ENCODE data around the gene POU4F1.

POU4F1 gene

DNA sequence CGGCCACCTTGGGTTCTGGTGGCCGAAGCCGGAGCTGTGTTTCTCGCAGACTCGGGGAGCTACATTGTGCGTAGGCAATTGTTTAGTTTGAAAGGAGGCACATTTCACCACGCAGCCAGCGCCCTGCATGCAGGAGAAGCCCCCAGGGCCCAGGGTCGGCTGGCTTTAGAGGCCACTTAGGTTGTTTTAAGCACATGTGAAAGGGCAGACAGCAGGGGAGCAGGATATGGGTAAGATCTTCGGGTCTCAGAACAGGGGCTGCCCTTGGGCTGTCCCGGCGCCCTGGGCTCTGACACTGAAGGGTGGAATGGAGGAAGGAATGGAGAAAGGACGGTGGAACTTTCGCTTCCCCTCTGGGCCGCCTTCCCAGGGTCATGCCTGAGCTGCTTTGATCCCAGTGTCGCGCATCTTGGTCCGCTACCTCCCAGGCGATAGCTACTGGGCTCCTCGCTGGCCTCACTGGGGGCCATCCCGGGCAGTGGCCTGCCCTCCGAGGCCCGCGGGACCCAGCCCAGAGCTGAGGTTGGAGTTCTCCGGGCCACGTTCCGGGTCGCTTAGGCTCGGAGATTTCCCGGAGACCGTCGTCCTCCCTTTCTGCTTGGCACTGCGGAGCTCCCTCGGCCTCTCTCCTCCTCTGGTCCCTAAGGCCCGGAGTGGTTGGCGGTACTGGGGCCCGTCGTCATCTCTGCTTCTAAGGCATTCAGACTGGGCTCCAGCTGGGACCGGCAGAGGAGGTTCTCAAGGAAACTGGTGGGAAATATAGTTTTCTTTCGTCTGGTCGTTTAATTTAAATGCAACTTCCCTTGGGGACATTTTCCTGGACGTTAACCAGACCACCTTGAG lies 4.3 kb upstream of the POU4F1 start:
- no peak for DNase-seq (ENCODE audit: low read depth in 4 of 4, low spot score in 1 of 4)

DNA sequence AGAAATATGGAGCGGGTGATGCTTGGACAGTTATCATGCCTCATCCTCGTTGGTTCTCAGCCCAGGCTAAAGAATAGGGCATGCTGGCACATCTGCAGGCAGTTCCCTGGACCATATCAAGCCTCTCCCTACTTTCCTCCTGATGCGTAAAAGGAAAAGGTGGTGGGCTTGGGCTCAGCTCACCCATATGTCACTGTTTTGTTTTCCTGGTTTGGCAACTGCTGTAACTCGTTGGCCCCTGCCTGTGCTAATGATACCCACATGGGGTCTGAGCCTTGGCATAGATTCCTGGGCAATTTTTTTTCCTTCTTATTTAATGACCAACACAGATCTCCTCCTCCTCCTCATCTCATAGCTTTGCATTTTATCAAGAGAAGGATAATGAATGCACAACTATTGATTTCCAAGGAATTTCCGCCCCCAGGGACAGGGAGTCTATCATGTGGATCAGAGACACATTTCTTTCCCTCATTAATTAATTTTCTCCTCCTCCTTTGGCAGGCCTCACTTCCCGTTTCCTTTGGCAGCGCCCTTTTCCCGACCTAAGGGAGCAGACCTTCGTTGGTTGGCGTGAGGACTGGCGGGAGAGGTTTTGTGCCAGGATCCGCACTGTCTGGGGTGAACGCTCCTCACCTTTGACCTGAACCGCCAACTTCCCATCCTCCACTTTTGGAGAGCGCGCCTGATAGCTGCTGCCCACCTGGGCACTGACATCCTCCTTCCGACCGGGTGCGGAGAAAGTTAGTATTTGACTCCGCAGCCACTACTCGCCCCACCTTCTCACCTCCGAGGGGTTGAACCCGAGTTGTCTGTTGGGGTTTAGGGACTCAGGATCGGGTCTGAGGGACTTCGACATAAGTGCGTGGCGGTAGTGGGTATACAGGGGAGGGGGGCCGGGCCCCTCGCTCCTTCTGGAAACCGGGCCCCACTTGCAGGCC lies 3.4 kb upstream of the POU4F1 start:
- DNase-seq (ENCODE audit: low read depth in 4 of 4, low spot score in 1 of 4), result no peak

- DNase-seq (ENCODE audit: low read depth in 4 of 4, low spot score in 1 of 4), result no peak
These were observed 1.6 kb upstream of the POU4F1 start for GRCh38 chr13:78604782-78605611.

- DNase-seq (ENCODE audit: low read depth in 4 of 4, low spot score in 1 of 4), result no peak
These were observed 652 bp downstream of the POU4F1 start for GRCh38 chr13:78602561-78603239.

DNA sequence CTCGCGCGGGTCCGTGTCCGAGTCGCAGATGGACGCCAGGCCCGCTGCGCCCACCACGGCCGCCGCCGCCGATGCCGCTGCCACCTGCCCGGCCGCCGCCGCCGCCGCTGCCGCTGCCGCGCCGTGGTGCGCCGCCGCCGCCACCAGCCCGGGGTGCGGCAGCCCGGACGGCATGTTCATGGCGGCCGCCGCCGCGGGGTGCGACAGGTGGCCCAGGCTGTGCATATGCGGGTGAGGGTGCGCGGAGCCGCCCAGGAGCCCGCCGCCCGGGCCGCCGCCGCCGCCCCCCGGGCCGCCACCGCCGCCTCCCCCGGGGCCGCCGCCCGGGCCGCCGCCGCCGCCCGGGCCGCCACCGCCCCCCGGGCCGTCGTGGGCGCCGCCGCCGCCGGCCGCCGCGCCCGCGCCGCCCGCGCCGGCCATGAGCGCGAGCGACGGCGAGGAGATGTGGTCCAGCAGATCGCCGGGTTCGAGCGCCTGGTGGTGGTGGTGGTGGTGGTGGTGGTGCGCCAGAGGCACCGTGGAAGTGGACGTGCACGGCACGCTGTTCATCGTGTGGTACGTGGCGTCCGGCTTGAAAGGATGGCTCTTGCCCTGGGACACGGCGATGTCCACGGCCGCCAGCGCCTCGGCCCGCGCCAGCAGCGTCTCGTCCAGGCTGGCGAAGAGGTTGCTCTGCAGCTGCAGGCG lies 1.3 kb downstream of the POU4F1 start:
- DNase-seq (ENCODE audit: low read depth in 4 of 4, low spot score in 1 of 4), result no peak

DNA sequence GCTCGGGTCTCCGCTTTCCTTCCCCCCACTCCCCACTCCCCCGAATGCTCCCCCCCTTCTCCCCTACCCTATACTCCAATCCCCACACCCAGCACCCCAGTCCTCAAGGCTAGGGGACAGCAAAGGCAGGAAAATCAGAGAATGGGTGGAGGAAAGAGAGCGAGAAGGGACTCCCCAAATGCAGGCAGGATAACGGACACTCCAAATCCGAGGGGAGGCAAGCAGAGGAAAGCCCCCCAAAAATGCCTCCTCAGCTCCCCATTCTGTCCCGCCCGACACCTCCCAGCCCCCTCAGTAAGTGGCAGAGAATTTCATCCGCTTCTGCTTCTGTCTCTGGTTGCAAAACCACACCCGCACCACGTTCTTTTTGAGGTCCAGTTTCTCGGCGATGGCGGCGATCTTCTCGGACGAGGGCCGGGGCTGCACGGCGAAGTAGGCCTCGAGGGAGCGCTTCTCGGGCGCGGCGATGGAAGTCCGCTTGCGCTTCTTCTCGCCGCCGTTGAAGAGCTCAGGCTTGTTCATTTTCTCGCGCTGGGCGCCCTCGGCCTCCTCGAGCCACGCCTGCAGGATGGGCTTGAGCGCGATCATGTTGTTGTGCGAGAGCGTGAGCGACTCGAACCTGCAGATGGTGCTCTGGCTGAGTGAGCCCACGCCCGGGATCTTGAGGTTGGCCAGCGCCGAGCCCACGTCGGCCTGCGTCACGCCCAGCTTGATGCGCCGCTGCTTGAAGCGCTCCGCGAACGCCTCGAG lies 2.1 kb downstream of the POU4F1 start:
- no peak for DNase-seq (ENCODE audit: low read depth in 4 of 4, low spot score in 1 of 4)

GRCh38 chr13:78600280-78600883 lies 3.0 kb downstream of the POU4F1 start:
- DNase-seq (ENCODE audit: low read depth in 4 of 4, low spot score in 1 of 4), result no peak

DNA sequence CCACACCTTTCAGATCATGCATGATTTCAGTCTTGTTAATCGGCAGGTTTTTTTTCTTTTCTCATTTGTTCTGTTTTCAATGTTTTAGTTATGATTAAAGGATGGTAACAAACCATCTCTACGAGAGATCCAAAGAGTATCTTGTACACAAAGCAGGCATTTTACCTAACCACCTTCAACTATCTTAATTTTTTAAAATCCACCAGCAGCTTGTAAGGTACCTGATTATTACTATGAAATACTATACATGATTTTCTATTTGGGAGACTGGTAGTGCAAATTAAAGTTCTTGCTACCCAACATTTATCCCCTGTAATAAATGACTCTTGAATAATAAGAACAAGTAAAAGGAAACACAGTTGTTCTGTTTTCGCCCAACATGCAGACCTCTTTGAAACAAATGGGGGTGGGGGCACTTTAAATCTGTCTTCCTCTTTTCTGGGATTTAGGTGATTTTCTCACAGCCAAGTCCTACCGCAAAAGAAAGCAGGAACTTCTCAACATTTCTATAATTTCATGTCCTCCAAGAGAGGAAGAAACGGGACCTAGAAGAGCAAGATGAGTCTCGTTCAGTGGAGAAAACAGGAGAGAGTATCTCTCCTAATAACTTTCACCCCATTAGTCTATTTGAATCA lies 3.6 kb downstream of the POU4F1 start:
- DNase-seq (ENCODE audit: low read depth in 4 of 4, low spot score in 1 of 4), result no peak

GRCh38 chr13:78598966-78599644 lies 4.2 kb downstream of the POU4F1 start:
- no peak for DNase-seq (ENCODE audit: low read depth in 4 of 4, low spot score in 1 of 4)

- no peak for DNase-seq (ENCODE audit: low read depth in 4 of 4, low spot score in 1 of 4)
These were observed 5.1 kb downstream of the POU4F1 start for GRCh38 chr13:78598116-78598781.

DNA sequence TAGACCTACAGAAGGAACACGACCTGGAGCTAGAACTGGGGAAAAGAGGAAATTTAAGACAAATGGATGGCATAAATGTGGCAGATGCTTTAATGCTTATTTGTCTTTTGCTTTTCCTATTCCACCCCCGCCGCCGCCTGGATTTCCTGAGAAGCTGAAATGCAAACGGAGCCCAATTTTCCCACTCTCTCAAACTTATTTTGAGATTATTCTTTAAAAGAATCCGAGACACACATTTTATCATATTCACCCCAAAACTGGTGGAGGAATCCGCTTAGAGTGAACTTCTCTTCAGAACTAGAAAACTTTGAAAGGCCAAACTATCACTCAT lies 5.8 kb downstream of the POU4F1 start:
- DNase-seq (ENCODE audit: low read depth in 4 of 4, low spot score in 1 of 4), result no peak

- DNase-seq (ENCODE audit: low read depth in 4 of 4, low spot score in 1 of 4), result no peak
These were observed 6.4 kb downstream of the POU4F1 start for GRCh38 chr13:78596736-78597601.

DNA sequence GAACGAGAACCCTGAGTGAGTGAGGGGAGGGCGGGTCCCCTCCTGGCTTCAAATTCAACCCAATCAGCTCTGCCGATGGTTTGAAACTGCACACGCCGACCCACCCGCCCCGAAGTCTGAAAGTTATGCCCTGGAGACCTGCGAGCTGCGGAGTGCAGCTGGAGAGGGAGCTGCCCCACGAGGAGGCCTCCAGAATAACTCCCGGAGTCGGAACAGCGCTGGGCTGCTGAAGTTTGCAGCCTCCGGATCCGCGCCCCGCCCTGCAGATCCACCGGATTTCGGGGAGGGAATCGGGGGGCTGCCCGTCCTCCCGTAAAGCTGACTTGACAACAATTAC lies 7.0 kb downstream of the POU4F1 start:
- DNase-seq (ENCODE audit: low read depth in 4 of 4, low spot score in 1 of 4), result no peak

- DNase-seq (ENCODE audit: low read depth in 4 of 4, low spot score in 1 of 4), result no peak
These were observed 7.6 kb downstream of the POU4F1 start for GRCh38 chr13:78595495-78596398.

DNA sequence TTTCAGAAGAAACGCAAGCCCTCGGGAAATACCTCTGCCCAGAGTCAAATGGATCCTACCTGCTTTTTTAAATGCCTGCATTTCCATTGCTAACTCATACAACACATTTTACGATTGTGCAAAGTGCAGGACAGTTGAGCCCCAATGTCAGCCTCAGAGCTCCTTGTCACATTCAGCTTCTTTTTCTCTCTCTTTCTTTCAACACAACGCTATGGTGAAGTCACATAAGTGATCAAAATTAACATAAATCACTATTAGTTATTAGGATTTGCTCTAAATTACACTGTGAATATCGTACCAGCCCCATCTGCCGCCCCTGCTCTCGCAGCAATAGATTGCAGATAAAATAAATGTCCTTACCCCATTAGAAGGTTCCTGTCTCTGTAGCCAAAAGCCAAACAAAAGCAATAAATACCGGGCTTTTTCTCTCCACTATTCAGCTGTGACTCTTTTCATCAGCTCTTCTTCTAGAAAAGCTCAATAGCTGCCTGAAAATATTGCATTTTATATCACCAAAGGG lies 8.8 kb downstream of the POU4F1 start:
- no peak for DNase-seq (ENCODE audit: low read depth in 4 of 4, low spot score in 1 of 4)

Data from stimulated activated CD4-positive, alpha-beta T cell treated with anti-CD3 and anti-CD28 coated beads, Interleukin-1b, Interleukin-23, amount 100 ng/mL, for 24 hours (primary cell).